Common myeloid progenitor, CD34-positive (primary cell): ENCODE results near the gene C19orf53.

Source experiments
- CTCF ChIA-PET: fragments of 350-600 bp; sonication (Branson Sonifier 250); formaldehyde crosslinking; loops from one replicate; lab custom pipeline; 2021; ENCODE audit warnings: antibody characterized with exemption; lab: Charles Lee
- POLR2A ChIA-PET: fragments of 350-600 bp; sonication (Branson Sonifier 250); formaldehyde crosslinking; loops from one replicate; lab custom pipeline; 2021; ENCODE audit warnings: antibody characterized with exemption; lab: Charles Lee
- DNase-seq, 3 donors: peaks; one replicate each; pipeline versions ENCODE4 v3.0.0 to v3.0.0-alpha.2; 2013
- H3K27ac ChIP-seq, 2 experiments: 1 replicate in 1 of 2; 2 replicates in 1 of 2; pipeline ENCODE4 v1.7.0; 2013; ENCODE audit warnings: inconsistent platforms in 2 of 2, low read length in 2 of 2, mild to moderate bottlenecking in 2 of 2, low read depth in 1 of 2, moderate library complexity in 1 of 2; ENCODE audit not compliant: severe bottlenecking in 2 of 2, insufficient read depth in 1 of 2, poor library complexity in 1 of 2
- H3K27me3 ChIP-seq, 5 experiments: replicated peaks in 2 of 5; 1 replicate in 3 of 5; 2 replicates in 2 of 5; pipeline versions ENCODE4 v1.6.1 to v1.7.0; 2013; ENCODE audit warnings: low read length in 4 of 5, mild to moderate bottlenecking in 2 of 5, moderate library complexity in 2 of 5, inconsistent platforms in 1 of 5; ENCODE audit not compliant: insufficient read depth in 5 of 5, control insufficient read depth in 4 of 5
- H3K36me3 ChIP-seq, 4 experiments: 1 replicate in 2 of 4; 2 replicates in 2 of 4; pipeline versions ENCODE4 v1.6.1 to v1.7.0; 2013; ENCODE audit warnings: low read length in 3 of 4, control low read depth in 1 of 4, mild to moderate bottlenecking in 1 of 4; ENCODE audit not compliant: control insufficient read depth in 4 of 4, insufficient read depth in 4 of 4
- H3K4me1 ChIP-seq, 4 experiments: 1 replicate in 3 of 4; 2 replicates in 1 of 4; pipeline versions ENCODE4 v1.6.1 to v1.7.1; 2013; ENCODE audit warnings: low read length in 3 of 4, mild to moderate bottlenecking in 3 of 4, control low read depth in 1 of 4, inconsistent platforms in 1 of 4, moderate library complexity in 1 of 4; ENCODE audit not compliant: control insufficient read depth in 4 of 4, insufficient read depth in 4 of 4; ENCODE audit errors: control extremely low read depth in 1 of 4
- H3K4me3 ChIP-seq, 7 experiments: 1 replicate in 4 of 7; 2 replicates in 3 of 7; pipeline versions ENCODE4 v1.5.1 to v1.7.0; 2013; ENCODE audit warnings: mild to moderate bottlenecking in 7 of 7, low read length in 6 of 7, moderate library complexity in 6 of 7, inconsistent platforms in 2 of 7, low read depth in 2 of 7, control low read depth in 1 of 7; ENCODE audit not compliant: insufficient read depth in 4 of 7, control insufficient read depth in 1 of 7; ENCODE audit errors: extremely low read depth in 1 of 7
- H3K9me3 ChIP-seq, 5 experiments: 1 replicate in 4 of 5; 2 replicates in 1 of 5; pipeline versions ENCODE4 v1.6.1 to v1.7.1; 2013; ENCODE audit warnings: low read length in 4 of 5, mild to moderate bottlenecking in 2 of 5, inconsistent platforms in 1 of 5, low read depth in 1 of 5, moderate library complexity in 1 of 5; ENCODE audit not compliant: control insufficient read depth in 4 of 5, insufficient read depth in 2 of 5; ENCODE audit errors: control extremely low read depth in 1 of 5
- WGBS: methylation state at CpG from one replicate; pipeline ENCODE4 v1.1.5; 2013; ENCODE audit not compliant: insufficient coverage; 5-methylcytosine and 5-hydroxymethylcytosine counted together

C19orf53 gene

GRCh38 chr19:13734751-13735150 lies 39.5 kb upstream of the C19orf53 start:
- DNase-seq = no peak
- H3K9me3 ChIP-seq = no peaks in the 10 kb centered on the region
- no peaks in the 10 kb centered on the region for H3K27me3 ChIP-seq
- peaks cover 10 to 25% (median 23%) of the 10 kb centered on the region in 4 experiments for H3K4me1 ChIP-seq
- WGBS = 100% methylated on average over 1 of the region's 2 CpGs
- H3K4me3 ChIP-seq = no peak overlapping the region
- no peak overlapping the region for H3K27ac ChIP-seq
- ChIA-PET CTCF (no interaction called here), POLR2A (no interaction called here)
- H3K36me3 ChIP-seq = peaks cover 0 to 4% (median 0%) of the 10 kb centered on the region in 4 experiments

GRCh38 chr19:13738073-13738472 lies 36.2 kb upstream of the C19orf53 start:
- WGBS = no CpG with 5 or more reads among the region's 1 CpG
- H3K4me1 ChIP-seq = no peaks in the 10 kb centered on the region
- H3K27me3 ChIP-seq = no peaks in the 10 kb centered on the region
- ChIA-PET CTCF (interaction anchor here (1.5 to 1.7 kb wide), 2 partner anchors 10 to 19 kb away, joined by 4 to 7 read pairs; a partner anchor contains a TSS), POLR2A (no interaction called here)
- no peak overlapping the region for H3K4me3 ChIP-seq
- H3K27ac ChIP-seq = no peak overlapping the region
- peaks cover 0 to 4% (median 0%) of the 10 kb centered on the region in 4 experiments for H3K36me3 ChIP-seq
- no peak for DNase-seq
- no peaks in the 10 kb centered on the region for H3K9me3 ChIP-seq

GRCh38 chr19:13741893-13742292 lies 32.4 kb upstream of the C19orf53 start:
- no peak overlapping the region for H3K27ac ChIP-seq
- H3K36me3 ChIP-seq = peaks cover 0 to 4% (median 0%) of the 10 kb centered on the region in 4 experiments
- ChIA-PET CTCF (interaction anchor here (0.7 kb wide), 1 partner anchor 312 kb away, joined by 4 read pairs; no protein-coding TSS in a partner anchor), POLR2A (no interaction called here)
- WGBS = 100% methylated on average over 2 of the region's 2 CpGs
- no peaks in the 10 kb centered on the region for H3K27me3 ChIP-seq
- H3K9me3 ChIP-seq = no peaks in the 10 kb centered on the region
- DNase-seq = no peak
- H3K4me1 ChIP-seq = peaks cover 0 to 6% (median under 1%) of the 10 kb centered on the region in 4 experiments
- no peak overlapping the region for H3K4me3 ChIP-seq

DNA sequence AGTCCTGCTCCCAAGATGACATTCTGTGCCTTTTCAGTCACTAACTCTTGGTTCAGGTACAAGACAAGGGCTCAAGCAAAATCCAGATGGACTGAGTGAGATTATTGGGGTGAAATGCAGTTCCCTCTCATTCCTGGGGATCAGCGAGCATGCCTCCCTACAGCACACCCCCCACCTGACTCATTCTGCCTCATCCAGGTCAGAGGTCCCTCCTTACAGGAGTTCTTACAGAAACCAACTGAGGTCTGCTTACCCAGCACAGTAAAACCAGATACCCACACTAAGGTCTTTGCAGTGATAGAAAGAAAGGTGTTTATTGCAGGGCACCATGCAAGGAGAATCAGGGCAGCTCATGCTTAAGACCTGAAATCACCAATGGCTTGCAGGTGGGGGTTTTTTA lies 31.5 kb upstream of the C19orf53 start:
- ChIA-PET CTCF (interaction anchor here (1.2 kb wide), 1 partner anchor 21 kb away, joined by 3 read pairs; no protein-coding TSS in a partner anchor), POLR2A (no interaction called here)
- H3K9me3 ChIP-seq = no peaks in the 10 kb centered on the region
- WGBS = 100% methylated on average over 1 of the region's 1 CpG
- H3K4me1 ChIP-seq = peaks cover 0 to 6% (median under 1%) of the 10 kb centered on the region in 4 experiments
- no peak for DNase-seq
- H3K36me3 ChIP-seq = peaks cover 0 to 4% (median 0%) of the 10 kb centered on the region in 4 experiments
- H3K27me3 ChIP-seq = no peaks in the 10 kb centered on the region
- H3K27ac ChIP-seq = no peak overlapping the region
- H3K4me3 ChIP-seq = no peak overlapping the region

GRCh38 chr19:13744174-13744573 lies 30.1 kb upstream of the C19orf53 start:
- Histone ChIP-seq H3K27me3 (no peaks in the 10 kb centered on the region), H3K9me3 (no peaks in the 10 kb centered on the region), H3K27ac (no peak overlapping the region), H3K4me3 (no peak overlapping the region), H3K36me3 (no peaks in the 10 kb centered on the region), H3K4me1 (peaks cover 4 to 17% (median 9%) of the 10 kb centered on the region in 4 experiments)
- POLR2A ChIA-PET = no interaction called here
- no peak for DNase-seq
- CTCF ChIA-PET = interaction anchor here (1.0 kb wide), 1 partner anchor 20 kb away, joined by 3 read pairs; the partner anchor contains the start of gene MRI1

DNA sequence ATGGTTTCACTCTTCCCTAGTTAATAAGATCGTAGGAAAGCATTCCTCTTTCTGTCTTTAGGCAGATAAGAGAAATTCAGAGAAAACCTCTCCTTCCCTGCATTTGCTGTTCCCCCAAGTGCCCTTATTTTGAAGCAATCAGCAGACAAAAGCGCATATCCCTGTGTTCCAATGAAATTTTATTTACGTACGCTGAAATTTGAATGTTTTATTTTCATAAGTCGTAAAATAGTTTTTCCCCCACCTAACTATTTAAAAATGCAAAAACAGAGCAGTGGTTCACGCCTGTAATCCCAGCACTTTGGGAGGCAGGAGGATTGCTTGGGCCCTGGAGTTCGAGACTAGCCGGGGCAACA lies 27.2 kb upstream of the C19orf53 start:
- POLR2A ChIA-PET = interaction anchor here (0.6 to 1.3 kb wide), 3 partner anchors 17 to 101 kb away, joined by 3 to 6 read pairs (median 4); partner anchors contain the start of gene MRI1
- peak overlapping the region in 6 of 7 experiments; percentile 79 to 95 (median 86) for H3K4me3 ChIP-seq
- CTCF ChIA-PET = interaction anchor here (2.2 kb wide), 1 partner anchor 10 kb away, joined by 7 read pairs; no protein-coding TSS in a partner anchor
- H3K4me1 ChIP-seq = peaks cover 4 to 17% (median 9%) of the 10 kb centered on the region in 4 experiments
- H3K36me3 ChIP-seq = peaks cover 0 to 7% (median 5%) of the 10 kb centered on the region in 4 experiments
- peak overlapping the region in 1 of 2 experiments; percentile 95 for H3K27ac ChIP-seq
- H3K9me3 ChIP-seq = no peaks in the 10 kb centered on the region
- H3K27me3 ChIP-seq = no peaks in the 10 kb centered on the region
- DNase-seq = no peak
- WGBS = 94% methylated on average over 5 of the region's 8 CpGs

- under 1% methylated on average over 19 of the region's 25 CpGs for WGBS
- POLR2A ChIA-PET = interaction anchor here (0.7 to 1.3 kb wide), 5 partner anchors 17 to 99 kb away, joined by 3 to 6 read pairs (median 3); no protein-coding TSS in a partner anchor
- peak; percentile 22 to 62 (median 50) for DNase-seq
- H3K27ac ChIP-seq = peak overlapping the region; percentile 82 to 95
- CTCF ChIA-PET = interaction anchor here (1.0 to 2.2 kb wide), 4 partner anchors 11 to 17 kb away, joined by 3 to 7 read pairs (median 3); no protein-coding TSS in a partner anchor
- no peaks in the 10 kb centered on the region for H3K27me3 ChIP-seq
- peak overlapping the region; percentile 79 to 95 (median 86) for H3K4me3 ChIP-seq
- H3K36me3 ChIP-seq = peaks cover 3 to 14% (median 9%) of the 10 kb centered on the region in 4 experiments
- peaks cover 4 to 17% (median 9%) of the 10 kb centered on the region in 4 experiments for H3K4me1 ChIP-seq
- H3K9me3 ChIP-seq = no peaks in the 10 kb centered on the region
Measured at GRCh38 chr19:13748169-13748828, 26.0 kb upstream of the C19orf53 start.
